Measurements from ENCODE around the gene NRP1. TPM values are rescaled to one million over a fixed set of nuclear protein-coding genes. Genes with fewer than 3 reads are reported as not detected.

The NRP1 gene
- total RNA-seq, 1 donor from 2014 or later = 486 TPM

DNA sequence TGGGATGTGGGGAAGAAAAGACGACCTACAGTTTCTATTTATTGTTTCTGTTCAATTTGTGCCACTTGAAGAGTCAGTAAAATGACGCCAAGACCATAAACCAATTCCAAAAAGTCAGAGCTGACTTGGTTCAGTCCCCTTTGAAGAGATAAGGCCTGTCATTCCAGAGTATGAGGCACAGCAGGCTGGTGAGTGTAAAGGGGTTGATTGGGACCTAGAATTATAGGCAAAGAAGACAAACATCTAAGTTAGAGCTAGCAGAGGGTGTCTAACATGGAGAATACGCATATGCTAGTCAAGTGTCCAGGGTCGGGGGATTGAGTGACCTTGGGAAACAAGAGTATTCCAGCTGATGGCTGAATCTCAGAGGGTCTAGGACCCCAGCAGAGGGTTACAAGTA is 23.6 kb downstream of the NRP1 start:
- H3K27ac Mint-ChIP-seq (ENCODE audit: unreplicated experiment) = peak overlapping the region; percentile 42
- H3K4me3 Mint-ChIP-seq (ENCODE audit: unreplicated experiment) = peak overlapping the region; percentile 59
- peaks cover 60% of the 10 kb centered on the region for H3K4me1 Mint-ChIP-seq (ENCODE audit: unreplicated experiment)
- peaks cover 66% of the 10 kb centered on the region for H3K36me3 Mint-ChIP-seq (ENCODE audit: low read depth, unreplicated experiment)
- DNase-seq (ENCODE audit: low spot score) = no peak
- TF ChIP-seq, protein P1, sequence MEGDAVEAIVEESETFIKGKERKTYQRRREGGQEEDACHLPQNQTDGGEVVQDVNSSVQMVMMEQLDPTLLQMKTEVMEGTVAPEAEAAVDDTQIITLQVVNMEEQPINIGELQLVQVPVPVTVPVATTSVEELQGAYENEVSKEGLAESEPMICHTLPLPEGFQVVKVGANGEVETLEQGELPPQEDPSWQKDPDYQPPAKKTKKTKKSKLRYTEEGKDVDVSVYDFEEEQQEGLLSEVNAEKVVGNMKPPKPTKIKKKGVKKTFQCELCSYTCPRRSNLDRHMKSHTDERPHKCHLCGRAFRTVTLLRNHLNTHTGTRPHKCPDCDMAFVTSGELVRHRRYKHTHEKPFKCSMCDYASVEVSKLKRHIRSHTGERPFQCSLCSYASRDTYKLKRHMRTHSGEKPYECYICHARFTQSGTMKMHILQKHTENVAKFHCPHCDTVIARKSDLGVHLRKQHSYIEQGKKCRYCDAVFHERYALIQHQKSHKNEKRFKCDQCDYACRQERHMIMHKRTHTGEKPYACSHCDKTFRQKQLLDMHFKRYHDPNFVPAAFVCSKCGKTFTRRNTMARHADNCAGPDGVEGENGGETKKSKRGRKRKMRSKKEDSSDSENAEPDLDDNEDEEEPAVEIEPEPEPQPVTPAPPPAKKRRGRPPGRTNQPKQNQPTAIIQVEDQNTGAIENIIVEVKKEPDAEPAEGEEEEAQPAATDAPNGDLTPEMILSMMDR (IDR thresholded peaks at IDR 0.05; ENCODE audit: unreplicated experiment) = no peak
- peaks cover 9% of the 10 kb centered on the region for H3K27me3 Mint-ChIP-seq (ENCODE audit: unreplicated experiment)
- H3K9me3 Mint-ChIP-seq (ENCODE audit: unreplicated experiment) = no peaks in the 10 kb centered on the region

DNA sequence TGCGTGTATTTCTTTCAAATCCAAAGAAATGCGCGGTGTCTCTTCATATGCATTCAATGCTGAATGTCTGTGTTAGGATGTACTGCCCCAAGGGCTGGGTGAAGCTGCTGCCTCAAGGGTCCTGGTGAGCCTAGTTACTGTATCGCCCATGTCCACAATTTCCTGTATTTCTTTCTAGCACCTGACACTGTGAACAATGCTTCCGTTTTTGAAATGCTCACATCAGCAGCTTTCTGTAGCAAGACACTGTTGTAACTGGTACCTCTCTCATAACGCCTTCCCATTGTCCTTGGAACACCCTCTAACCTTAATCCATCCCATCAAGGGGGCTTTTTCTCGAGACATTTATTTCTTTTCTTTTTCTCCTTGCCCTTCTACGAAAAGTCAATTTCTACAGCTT is 25.1 kb downstream of the NRP1 start:
- DNase-seq (ENCODE audit: low spot score) = no peak
- peak overlapping the region; percentile 11 for H3K4me3 Mint-ChIP-seq (ENCODE audit: unreplicated experiment)
- peaks cover 62% of the 10 kb centered on the region for H3K36me3 Mint-ChIP-seq (ENCODE audit: low read depth, unreplicated experiment)
- H3K27me3 Mint-ChIP-seq (ENCODE audit: unreplicated experiment) = peaks cover 8% of the 10 kb centered on the region
- no peaks in the 10 kb centered on the region for H3K9me3 Mint-ChIP-seq (ENCODE audit: unreplicated experiment)
- H3K27ac Mint-ChIP-seq (ENCODE audit: unreplicated experiment) = no peak overlapping the region
- TF ChIP-seq, protein P1 (IDR thresholded peaks at IDR 0.05; ENCODE audit: unreplicated experiment) = no peak
- H3K4me1 Mint-ChIP-seq (ENCODE audit: unreplicated experiment) = peaks cover 58% of the 10 kb centered on the region

DNA sequence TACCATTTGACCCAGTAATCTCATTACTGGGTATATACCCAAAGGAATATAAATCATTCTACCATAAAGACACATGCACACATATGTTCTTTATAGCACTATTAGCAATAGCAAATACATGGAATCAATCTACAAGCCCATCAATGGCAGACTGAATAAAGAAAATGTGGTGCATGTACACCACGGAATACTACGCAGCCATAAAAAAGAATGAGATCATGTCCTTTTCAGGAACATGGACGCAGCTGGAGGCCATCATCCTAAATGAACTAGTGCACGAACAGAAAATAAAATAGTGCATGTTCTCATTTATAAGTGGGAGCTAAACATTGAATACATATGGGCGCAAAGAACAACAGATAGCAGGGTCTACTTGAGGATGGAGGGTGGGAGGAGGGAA is 26.6 kb downstream of the NRP1 start:
- TF ChIP-seq, protein P1 (IDR thresholded peaks at IDR 0.05; ENCODE audit: unreplicated experiment) = no peak
- Mint-ChIP-seq H3K4me1 (ENCODE audit: unreplicated experiment) (peaks cover 63% of the 10 kb centered on the region), H3K27ac (ENCODE audit: unreplicated experiment) (no peak overlapping the region), H3K36me3 (ENCODE audit: low read depth, unreplicated experiment) (peaks cover 64% of the 10 kb centered on the region), H3K9me3 (ENCODE audit: unreplicated experiment) (no peaks in the 10 kb centered on the region), H3K27me3 (ENCODE audit: unreplicated experiment) (peaks cover 3% of the 10 kb centered on the region), H3K4me3 (ENCODE audit: unreplicated experiment) (peak overlapping the region; percentile 52)
- DNase-seq (ENCODE audit: low spot score) = no peak

DNA sequence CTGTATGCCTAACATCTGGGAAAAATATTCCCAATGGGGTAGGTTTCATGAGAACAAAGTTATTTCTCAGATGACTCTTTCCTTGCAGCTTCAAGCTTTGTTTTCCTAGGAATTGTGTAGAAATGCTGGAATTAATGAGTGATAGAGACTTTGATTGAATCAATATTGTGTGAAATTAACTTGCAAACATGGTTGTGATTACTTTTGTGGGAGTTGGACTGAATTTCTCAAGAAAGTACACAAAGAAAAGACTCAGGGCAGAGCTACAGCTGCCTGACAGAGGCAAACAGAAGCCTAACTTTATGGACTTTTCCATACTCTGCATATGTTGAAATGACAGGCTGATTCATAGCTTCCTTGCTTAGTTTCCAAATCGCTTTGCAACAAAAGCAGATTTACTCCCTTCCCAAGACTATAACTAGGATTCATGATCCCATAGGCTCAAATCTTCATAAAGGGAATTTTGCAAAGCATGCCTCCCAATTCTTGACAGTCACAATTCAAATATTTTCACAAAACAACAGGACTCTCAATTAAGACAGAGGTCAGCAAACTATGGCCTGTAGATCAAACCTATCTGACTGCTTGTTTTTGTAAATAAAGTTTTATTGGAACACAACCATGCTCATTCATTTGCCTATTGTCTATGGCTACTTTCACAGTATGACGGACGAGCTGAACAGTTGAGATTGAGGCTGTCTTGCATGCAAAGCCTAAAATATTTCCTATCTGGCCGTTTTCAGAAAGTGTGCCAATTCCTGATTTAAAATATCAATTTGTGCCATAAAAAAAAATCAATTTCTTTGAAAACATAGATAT is 27.6 kb downstream of the NRP1 start:
- TF ChIP-seq, protein P1 (IDR thresholded peaks at IDR 0.05; ENCODE audit: unreplicated experiment) = no peak
- H3K36me3 Mint-ChIP-seq (ENCODE audit: low read depth, unreplicated experiment) = peaks cover 62% of the 10 kb centered on the region
- H3K4me3 Mint-ChIP-seq (ENCODE audit: unreplicated experiment) = no peak overlapping the region
- no peaks in the 10 kb centered on the region for H3K9me3 Mint-ChIP-seq (ENCODE audit: unreplicated experiment)
- H3K27ac Mint-ChIP-seq (ENCODE audit: unreplicated experiment) = peak overlapping the region; percentile 36
- DNase-seq (ENCODE audit: low spot score) = no peak
- peaks cover 71% of the 10 kb centered on the region for H3K4me1 Mint-ChIP-seq (ENCODE audit: unreplicated experiment)
- peaks cover 4% of the 10 kb centered on the region for H3K27me3 Mint-ChIP-seq (ENCODE audit: unreplicated experiment)

DNA sequence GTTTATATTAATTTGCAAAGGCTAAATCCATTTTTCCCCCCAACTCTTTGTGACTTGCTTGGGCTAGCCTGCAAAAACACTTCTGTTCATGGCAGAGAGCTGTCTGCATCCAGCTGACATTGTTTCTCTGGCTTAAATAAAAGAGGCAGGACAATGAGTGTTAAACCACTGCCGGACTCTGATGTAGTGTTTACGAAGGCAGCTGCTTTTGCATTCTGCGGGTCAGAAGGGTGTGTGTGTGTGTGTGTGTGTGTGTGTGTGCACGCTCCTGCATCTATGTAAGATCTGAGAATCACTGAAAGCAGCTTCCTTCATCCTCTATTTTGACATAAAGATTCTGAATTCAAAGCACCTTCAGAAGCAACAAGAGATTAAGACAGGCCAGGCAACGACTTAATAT is 28.3 kb downstream of the NRP1 start:
- peak overlapping the region; percentile 43 for H3K27ac Mint-ChIP-seq (ENCODE audit: unreplicated experiment)
- H3K4me3 Mint-ChIP-seq (ENCODE audit: unreplicated experiment) = peak overlapping the region; percentile 47
- no peak for DNase-seq (ENCODE audit: low spot score)
- peaks cover 71% of the 10 kb centered on the region for H3K4me1 Mint-ChIP-seq (ENCODE audit: unreplicated experiment)
- peaks cover 4% of the 10 kb centered on the region for H3K27me3 Mint-ChIP-seq (ENCODE audit: unreplicated experiment)
- no peaks in the 10 kb centered on the region for H3K9me3 Mint-ChIP-seq (ENCODE audit: unreplicated experiment)
- H3K36me3 Mint-ChIP-seq (ENCODE audit: low read depth, unreplicated experiment) = peaks cover 61% of the 10 kb centered on the region
- TF ChIP-seq, protein P1 (IDR thresholded peaks at IDR 0.05; ENCODE audit: unreplicated experiment) = no peak
